GM20431 (cell line): ENCODE data around the gene JAM3.

Source experiments
- in situ Hi-C: fragments of 300-500 bp; cut with MseI, MboI; formaldehyde crosslinking; loops from one replicate; pipeline ENCODE4 v1.15.0; 2020; ENCODE audit warnings: low sequenced_read_pairs; ENCODE audit not compliant: unreplicated experiment

Gene JAM3

DNA sequence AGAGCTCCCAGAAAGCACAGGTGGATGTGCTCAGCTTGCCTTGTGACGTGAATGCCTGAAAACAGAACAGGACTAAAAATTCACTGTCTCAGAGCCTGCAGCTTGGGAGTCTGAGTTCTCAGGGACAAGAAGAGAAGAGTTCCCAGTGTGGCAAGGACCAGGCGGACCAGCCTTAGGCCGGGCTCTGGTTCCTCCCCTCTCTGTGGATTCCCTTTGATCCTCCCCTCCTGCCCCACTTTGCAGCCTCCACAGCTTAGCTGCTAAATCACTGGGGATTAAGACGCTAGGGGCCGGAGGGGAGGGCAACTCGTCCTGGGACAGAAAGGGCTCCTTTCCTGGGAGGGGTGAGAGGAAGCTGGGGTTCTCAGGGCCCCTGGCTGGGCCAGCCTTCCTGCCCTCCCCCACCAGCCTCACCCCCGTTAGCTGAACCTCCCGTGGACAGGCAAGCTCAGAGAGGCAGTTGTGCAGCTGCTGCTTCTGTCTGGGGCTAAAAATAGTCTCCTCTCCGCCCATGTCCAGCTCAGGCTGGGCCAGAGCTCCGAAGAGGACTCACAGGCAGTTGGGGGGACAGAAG lies 29.9 kb upstream of the JAM3 start:
- in situ Hi-C loops = no loop called here

DNA sequence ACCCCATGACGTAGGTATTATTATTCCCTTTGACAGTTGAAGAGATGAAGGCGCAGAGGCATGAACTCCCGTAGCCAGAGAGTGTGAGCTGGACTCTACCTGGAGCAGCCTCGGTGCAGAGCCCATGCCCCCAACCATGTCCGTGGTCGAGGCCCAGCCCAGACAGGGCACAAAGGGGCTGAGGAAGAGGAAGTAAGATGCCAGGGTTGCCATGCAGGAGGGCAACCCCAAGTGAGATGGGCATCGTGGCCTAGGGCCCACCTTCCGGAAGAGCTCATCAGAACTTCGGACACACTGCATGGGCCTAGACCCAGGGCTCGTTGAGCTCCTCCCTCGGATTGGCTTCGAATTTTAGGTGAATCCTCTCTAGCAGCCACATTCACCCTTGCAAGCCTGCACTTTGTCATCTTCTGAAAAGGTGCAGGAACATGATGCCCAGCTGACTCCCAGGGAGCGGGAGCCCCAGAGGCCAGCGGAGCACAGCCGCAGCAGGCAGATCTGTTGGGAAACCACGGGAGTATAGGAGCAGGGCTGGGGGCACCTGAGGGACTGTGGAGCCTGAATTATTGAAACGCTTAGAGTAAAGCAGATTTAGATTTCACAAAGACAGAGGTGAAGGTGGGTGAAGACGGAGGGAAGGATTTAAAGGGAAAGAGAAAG lies 29.0 kb upstream of the JAM3 start:
- in situ Hi-C loops = no loop called here

DNA sequence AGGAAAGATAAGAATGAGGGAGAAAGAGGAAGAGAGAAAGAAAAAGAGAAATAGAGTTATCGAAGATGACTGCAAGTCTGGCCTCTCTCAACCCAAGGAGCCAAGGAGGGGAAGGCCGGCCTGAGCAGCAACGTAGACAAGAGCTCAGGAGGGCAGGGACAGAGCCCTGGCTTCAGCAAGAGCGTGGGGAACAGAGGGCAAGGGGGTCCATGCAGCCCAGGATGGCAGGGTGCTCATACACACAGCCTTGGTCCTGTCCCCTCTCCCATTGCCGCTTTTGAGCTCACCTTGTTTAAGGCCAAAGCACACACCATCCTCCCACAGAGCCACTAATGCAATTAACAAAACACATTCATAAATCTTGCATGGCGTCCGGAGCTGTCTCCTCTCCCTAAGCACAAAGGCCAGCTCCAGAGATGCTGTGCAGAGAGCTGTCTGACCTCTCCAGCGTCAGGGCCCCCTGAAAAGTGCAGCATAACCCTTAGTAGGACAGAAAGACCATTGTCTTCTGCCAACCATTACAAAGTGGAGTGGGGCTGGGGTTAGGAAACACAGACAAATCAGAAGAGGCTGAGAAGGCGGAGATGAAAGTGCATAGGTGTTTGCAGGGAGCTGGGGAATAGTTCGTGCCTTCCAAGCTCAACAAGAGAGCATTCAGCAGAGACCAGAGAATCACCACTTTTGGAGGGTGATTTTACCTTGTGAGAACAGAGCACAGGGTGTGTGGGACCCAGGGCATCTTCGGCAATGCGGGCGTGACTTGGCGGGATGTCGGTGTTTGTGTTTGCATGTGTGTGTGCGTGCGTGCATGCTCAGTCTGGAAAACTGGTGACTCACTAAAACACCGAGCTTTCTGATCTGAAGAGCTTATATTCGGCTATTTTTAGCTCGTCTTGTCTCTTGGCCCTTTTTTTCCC lies 28.2 kb upstream of the JAM3 start:
- in situ Hi-C loops = no loop called here

DNA sequence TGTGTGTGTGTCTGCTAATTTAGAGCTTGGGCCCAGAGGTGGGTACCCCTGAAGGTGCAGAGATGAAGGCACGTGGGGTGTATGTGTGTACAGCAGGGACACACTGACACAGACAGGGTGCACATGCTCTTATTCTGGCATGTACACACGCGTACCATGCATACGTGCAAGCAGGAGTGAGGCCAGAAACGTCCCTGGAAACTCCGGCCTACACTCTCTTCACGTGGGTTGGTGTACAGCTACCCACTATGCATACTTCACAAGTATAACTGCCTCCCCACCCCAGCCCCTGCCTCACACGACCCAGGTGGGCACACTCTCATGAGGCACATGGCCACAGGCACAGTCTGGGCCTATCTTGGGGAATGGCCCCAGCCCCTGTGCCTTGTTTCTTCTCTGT lies 27.5 kb upstream of the JAM3 start:
- in situ Hi-C loops = no loop called here

DNA sequence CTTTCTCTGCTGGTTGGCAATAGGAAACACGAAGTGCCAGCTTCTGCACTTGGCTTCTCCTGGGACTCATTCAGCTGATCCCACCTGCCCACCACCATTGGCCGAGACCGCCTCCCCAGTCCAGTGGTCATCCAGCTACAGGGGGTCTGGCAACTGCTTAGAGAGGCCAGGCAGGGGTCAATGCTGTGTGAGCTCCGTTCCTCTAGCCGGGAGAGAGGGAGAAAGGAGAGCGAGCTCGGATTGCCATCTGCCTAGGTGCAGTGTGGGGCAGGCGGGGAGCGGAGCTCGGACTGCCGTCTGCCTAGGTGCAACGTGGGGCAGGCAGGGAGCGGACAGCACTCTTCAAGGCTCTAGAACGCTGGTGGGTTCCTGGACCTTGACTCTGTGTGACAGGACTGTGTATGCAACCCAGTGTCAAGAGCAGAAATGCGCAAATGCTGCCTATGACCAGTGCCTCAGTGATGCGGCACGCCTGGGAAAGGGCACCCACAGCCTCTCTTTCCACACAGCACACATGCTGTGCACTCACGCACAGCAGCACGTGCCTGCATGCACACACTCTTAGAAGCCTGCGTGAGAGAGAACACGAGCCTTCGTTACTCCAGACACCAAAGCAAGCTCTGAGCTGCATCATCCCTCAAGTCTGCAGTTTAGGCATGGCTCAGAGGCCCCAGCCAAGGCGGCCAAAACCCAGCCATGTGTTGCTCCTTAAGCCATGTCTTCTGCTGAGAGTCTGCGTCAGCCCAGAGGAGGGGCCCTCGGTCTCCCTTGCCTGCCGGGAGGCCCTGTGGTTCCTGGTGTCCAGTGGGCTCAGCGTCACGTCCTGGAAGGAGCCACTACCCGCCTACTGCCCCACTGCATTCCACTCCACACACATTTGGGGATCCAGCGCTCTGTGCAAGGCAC lies 26.8 kb upstream of the JAM3 start:
- in situ Hi-C loops = no loop called here

DNA sequence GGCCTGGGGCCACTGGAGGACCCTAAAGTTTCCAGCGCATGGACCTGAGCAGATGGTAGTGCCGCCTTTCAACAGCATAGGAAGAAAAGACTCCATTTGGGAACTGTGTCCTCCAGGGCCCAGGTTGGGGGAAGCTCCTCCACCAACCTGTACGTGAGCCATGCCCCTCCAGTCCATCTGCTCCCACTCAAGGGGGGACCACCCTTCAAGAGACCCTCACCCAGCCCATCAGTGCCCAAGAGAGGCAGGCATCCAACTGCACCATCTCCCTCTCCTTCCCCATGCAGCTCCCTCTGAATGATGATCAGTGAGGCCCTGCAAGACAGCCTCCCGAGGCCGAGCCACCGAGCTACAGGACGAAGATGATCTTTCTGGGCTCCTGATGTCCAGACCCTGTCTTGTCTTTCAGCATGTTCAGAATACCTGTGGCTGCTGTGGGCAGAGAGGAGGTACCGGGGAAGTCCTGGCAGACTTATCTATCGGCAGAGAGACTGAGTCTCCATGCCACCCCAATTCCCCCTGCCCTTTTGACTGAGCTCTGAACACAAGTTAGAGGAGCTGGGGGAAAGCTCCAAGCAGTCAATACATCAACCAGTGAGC lies 25.0 kb upstream of the JAM3 start:
- in situ Hi-C loops = no loop called here

DNA sequence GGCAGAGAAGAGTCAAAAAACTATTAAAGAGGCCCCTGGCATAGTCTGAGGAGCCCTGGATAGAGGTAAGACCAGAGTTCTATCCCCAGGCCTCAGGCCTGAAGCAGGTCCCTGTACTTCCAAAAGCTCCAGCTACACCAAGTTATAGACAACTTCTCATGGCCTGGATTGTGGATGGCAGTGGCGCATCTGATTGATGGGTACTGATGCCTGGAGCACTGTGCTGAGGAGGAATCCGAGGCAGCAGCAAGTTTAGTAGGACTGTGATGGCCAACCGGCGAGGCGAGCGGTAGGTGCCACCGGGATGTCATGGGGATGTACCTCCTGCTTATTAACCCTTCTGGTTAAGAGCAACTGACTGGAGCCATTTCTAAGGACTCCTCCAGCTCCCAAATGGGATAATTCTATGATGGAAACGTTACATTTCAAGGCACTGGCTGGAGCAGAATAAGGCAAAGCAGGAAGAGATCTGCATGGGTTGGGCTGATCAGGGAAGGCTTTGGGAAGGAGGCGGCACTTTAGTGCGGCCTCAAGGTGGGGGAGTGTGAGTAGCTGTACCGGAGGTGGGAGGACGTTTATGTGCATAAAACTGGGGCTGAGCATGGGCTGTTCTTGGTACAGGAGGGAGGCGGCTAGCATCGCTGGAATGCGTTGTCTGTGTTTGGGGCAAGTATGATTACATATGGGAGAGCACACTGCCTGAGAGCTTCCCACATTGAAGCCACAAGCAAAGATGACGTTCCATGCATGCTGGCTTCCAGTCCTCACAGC lies 24.2 kb upstream of the JAM3 start:
- in situ Hi-C loops = no loop called here

DNA sequence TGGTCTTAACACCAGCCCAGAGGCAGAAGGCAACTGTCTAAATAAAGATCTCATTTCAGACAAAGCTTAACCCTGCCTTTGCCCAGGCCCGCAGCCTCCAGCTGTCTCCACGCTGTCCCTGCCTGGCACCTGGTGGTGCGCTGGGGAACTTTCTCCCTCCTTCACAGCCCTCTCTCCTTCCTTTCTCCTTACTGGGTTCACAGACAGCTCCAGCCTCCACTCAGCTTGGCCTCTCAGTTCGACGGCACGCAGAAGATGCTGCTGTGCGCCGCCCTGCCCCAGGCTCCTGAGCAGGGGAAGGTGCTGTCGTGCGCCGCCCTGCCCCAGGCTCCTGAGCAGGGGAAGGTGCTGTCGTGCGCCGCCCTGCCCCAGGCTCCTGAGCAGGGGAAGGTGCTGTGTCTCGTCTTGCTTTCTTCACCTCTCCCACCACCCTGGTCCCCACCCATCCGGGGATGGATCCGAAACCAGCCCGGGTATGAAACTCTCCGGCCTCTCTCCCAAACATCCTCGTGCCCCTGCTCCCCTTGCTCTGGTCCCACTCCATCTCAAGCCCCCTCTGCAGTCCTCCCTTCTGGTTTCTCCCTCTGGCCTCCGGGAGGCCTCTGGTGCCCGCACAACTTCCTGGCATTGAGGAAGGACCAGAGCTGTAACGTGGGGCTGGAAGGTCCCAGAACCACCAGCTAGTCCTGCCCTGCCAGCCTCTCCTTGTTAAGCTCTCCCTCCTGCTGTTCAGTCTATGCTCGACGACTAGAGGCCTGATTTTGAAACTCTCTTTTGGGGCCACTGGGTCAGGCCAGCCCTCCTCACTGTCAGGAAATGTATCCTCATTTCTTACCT lies 22.9 kb upstream of the JAM3 start:
- in situ Hi-C loops = no loop called here

DNA sequence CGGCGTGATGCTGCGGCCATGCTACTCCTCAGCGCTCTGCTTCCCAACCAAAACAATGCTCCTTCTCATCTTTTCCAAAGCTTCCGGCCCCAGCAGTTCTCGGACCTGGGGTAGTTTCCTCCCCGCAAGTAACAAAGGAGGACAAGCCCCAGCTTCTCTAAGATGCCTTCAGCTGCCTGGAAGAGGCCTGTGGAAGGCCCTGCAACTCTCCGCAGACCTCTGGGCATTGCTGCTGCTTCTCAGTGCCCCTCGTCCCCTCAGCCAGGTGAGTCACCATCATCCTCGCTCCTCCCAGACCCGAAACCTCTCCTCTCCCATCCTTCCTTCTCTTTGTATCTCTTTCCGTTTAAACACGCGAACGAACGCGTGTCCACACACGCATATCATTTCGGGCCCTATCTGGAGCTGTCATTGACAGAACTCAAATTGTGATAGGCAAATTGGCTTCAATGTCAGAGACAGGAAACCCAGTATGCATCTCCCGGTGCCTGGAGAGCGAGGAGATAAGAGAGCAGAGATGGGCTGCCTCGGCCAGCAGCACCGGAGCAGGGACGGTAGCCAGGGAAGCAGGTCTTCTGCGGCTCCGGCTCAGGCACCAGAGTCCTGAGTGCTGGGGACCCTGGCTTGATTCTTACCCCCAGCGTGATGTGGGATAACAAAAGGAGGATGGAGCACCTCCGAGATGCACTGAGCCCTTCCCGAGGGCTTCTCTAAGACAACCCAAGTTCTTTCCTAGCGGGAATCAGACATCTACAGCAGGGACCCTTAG lies 22.0 kb upstream of the JAM3 start:
- in situ Hi-C loops = no loop called here

DNA sequence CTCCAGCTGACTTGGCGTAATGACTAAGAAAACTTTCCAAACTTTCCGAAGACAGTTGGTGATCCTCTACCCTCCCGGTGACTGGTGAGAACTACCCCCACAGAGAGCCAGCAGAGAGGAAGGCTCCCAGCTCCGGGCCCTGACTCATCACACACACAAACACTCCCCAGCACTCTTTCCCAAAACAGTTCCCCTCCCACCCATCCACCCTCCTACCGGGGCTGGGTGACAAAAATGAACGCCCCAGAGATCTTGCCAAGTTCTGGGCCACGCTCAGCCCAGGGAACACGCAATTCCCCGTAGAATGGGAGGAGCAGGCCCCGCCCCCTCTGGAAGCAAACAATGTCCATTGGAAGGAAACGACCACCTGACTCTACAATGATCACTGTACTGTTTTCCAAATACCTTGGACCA lies 21.3 kb upstream of the JAM3 start:
- in situ Hi-C loops = no loop called here

DNA sequence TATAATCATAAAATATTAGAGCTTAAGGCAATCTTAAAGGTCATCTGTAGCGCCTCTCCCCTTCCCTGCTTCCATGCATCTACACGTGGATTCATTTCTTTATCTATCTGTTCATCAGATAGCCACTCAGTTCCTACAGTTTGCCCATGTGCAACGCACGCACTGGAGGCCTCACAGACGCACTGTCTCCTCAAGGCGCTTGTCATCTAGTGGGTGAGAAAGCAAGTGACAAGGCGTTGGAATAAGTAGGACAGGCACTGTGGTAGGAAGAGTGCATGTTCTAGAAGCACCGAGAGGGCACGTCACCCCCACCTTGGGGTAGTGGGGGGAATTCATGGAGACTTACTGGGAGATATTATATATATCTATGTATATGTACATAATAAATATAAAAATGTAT lies 20.8 kb upstream of the JAM3 start:
- in situ Hi-C loops = no loop called here

DNA sequence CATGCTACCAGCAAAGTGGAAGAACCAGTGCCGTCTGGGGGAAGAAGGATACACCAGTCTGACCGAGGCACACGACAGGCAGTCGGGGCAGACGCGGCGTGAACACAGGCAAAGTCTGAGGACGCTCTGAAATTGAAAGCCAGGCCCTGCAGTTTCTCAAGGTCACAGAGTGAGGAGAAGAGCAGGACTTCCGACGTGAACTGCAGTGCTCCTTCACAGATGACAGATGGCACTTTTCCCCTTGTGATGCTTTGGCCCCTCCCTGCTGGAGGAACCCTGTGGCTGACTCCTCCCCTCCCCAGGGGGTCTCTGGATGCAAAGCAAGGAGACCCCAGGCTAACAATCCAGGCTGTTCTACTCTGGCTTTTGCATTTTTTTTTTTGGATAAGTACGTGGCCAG lies 19.6 kb upstream of the JAM3 start:
- in situ Hi-C loops = no loop called here

DNA sequence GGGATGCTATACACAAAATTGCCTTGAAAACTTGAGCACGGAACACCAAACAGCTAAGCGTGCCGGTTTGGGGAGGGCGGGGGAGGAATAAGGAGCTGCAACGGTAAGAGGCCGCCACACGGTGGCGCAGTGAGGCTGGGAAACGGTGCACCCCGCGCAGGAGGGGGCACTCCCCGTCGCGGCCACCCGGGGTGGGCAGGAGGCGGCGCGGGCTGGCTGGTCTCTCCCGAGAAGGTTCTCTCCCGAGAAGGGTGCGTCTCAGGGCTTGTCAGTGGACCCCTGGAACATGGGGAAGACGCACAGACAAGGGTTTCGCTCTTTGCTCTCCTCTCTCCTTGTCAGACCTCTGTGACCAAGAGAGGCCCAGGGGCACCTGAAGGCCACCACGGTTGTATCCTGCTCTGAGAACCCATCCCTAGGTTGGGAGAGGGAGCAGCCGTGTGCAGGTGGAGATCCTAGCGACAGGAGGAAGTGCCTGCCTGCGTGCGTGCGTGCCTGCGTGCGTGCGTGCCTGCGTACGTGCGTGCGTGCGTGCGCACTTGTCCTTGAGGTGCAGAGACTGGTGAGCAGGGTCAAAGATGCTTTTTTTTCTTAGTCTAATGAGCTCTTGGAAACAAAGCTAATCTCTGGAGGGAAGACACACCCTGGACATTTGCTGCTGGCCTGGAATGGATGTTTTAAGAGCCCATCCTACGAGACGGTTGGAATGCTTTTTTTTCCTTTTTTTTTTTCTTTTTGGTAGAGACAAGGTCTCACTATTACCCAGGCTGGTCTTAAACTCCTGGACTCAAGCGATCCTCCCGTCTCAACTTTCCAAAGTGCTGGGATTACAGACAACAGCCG lies 18.1 kb upstream of the JAM3 start:
- in situ Hi-C loops = no loop called here

DNA sequence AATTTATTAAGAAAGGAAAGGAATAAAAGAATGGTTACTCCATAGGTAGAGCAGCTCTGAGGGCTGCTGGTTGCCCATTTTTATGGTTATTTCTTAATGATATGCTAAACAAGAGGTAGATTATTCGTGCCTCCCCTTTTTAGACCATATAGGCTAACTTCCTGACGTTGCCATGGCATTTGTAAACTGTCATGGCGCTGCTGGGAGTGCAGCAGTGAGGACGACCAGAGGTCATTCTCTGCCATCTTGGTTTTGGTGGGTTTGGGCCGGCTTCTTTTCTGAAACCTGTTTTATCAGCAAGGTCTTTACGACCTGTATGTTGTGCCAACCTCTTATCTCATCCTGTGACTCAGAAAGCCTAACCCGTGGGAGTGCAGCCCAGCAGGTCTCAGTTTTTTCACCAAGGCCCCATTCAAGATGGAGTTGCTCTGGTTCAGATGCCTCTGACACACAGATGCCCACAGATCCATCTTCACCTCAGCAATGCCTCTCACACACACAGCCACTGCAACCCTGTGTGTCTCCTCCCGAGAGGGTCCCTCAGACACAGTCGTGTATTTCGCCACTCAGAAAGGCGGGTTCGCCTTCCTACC lies 16.4 kb upstream of the JAM3 start:
- in situ Hi-C loops = no loop called here

DNA sequence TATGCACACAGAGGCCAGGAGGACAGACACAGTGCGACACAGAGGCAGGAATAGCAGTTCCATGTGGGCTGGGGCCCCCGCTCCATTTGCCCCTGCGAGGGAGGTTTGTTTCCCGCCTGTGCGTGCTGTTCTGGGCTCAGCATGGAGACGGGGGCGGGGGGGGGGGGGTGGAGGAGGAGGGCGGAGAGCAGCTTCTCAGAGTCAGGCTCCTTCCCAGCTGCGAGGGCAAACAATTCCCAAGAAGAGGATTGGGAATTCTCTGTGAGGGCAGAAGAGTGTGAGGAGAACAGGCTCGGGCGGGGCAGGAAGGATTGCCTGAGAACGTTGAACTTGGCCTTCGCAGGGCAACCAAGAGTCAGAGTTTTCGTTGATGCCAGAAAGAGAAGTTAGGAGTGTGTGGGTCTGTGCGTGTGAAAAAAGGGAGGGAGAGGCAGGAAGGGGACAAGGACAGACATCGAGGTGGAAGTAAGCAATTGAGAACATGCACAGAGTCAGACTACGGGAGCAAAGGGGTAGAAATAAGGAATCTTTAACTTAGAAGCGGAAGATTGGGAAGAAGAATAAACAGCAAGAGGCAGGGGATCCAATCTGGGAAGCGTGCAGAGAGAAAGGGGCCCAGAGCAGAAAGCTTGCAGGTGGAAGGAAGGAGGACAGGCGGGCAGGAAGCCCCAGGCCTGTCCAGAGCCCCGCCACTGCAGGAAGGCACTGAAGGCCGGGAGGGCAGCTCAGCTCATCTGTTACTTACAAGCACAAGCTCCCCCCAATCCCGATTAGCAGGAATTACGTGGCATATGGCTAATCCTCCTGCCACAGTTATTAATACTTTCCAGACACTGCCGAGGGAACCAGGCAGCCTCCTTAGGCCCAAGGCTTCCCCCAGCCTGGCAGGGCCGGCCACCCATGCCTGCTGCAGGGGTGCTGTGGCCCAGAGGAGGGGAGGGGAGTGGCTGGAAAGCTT lies 15.6 kb upstream of the JAM3 start:
- in situ Hi-C loops = no loop called here
